Fibroblast of lung (primary cell): ENCODE measurements around the gene RCBTB1. TPM values are rescaled to one million over a fixed set of nuclear protein-coding genes. Genes with fewer than 3 reads are reported as not detected.

Experiments
- DNase-seq, 2 donors: peaks; one replicate each; pipeline versions ENCODE4 v3.0.0 to v3.0.0-alpha.2; 2010; ENCODE audit warnings: low read depth in 2 of 2
- H2AFZ ChIP-seq: 2 replicates; pipeline ENCODE4 v1.5.1; 2012; ENCODE audit warnings: low read length, control low read depth, inconsistent platforms
- H3K27ac ChIP-seq: 2 replicates; pipeline ENCODE4 v1.5.1; 2011; ENCODE audit warnings: low read length, control low read depth; ENCODE audit not compliant: insufficient read depth
- H3K27me3 ChIP-seq: 2 replicates; pipeline ENCODE4 v1.5.1; 2011; ENCODE audit warnings: mild to moderate bottlenecking, low read length; ENCODE audit not compliant: control insufficient read depth, insufficient read depth
- H3K36me3 ChIP-seq: 2 replicates; pipeline ENCODE4 v1.5.1; 2011; ENCODE audit warnings: low read length; ENCODE audit not compliant: control insufficient read depth, insufficient read depth
- H3K4me1 ChIP-seq: 2 replicates; pipeline ENCODE4 v1.5.1; 2011; ENCODE audit warnings: low read length; ENCODE audit not compliant: control insufficient read depth, insufficient read depth; ENCODE audit errors: extremely low read depth
- H3K4me2 ChIP-seq: 2 replicates; pipeline ENCODE4 v1.5.1; 2011; ENCODE audit warnings: low read length, control low read depth; ENCODE audit not compliant: insufficient read depth; ENCODE audit errors: extremely low read depth
- H3K4me3 ChIP-seq, 4 experiments: fragments of 200-600 bp in 1 of 4; sonication (generic) in 1 of 4; replicated peaks in 1 of 4; 2 replicates each; pipeline ENCODE4 v1.5.1; 2011 to 2016; ENCODE audit warnings: low read length in 4 of 4, low read depth in 3 of 4, mild to moderate bottlenecking in 3 of 4, control low read depth in 2 of 4, inconsistent platforms in 1 of 4, mixed read lengths in 1 of 4; ENCODE audit not compliant: insufficient read depth in 1 of 4; ENCODE audit errors: control extremely low read depth in 1 of 4
- H3K79me2 ChIP-seq: 2 replicates; pipeline ENCODE4 v1.5.1; 2012; ENCODE audit warnings: mild to moderate bottlenecking, low read length, inconsistent platforms; ENCODE audit not compliant: control insufficient read depth, insufficient read depth
- H3K9ac ChIP-seq: 2 replicates; pipeline ENCODE4 v1.5.1; 2011; ENCODE audit warnings: mild to moderate bottlenecking, low read length, control low read depth; ENCODE audit not compliant: insufficient read depth
- H3K9me3 ChIP-seq: 2 replicates; pipeline ENCODE4 v1.5.1; 2012; ENCODE audit warnings: low read depth, low read length; ENCODE audit not compliant: control insufficient read depth, insufficient read depth
- H4K20me1 ChIP-seq: 2 replicates; pipeline ENCODE4 v1.5.1; 2011; ENCODE audit warnings: low read length; ENCODE audit not compliant: control insufficient read depth, insufficient read depth; ENCODE audit errors: extremely low read depth
- CTCF ChIP-seq, 2 donors: IDR thresholded peaks in 1 of 2; conservative IDR thresholded peaks in 1 of 2; 1 replicate in 1 of 2; 2 replicates in 1 of 2; pipeline ENCODE4 v1.5.1; 2011 to 2012; ENCODE audit warnings: low read length in 2 of 2, control low read depth in 1 of 2, inconsistent platforms in 1 of 2, low read depth in 1 of 2, mild to moderate bottlenecking in 1 of 2
- EZH2 ChIP-seq: IDR thresholded peaks from 2 replicates; pipeline ENCODE4 v1.5.1; 2012; ENCODE audit warnings: low read length, control low read depth, mild to moderate bottlenecking; ENCODE audit errors: missing control alignments
- polyA plus RNA-seq, 2 donors: library from polyadenylated mRNA; depleted of rRNA in 1 of 2; stranded (reverse) in 1 of 2; unstranded in 1 of 2; fragments of >200 nt; gene quantifications; 2 replicates each; pipeline ENCODE4 v1.2.1, GENCODE V29; 2011 to 2012; ENCODE audit warnings: missing spikeins in 1 of 2
- total RNA-seq: library from RNA; depleted of rRNA; stranded (reverse); fragments of >200 nt; gene quantifications from 2 replicates; pipeline ENCODE4 v1.2.1, GENCODE V29; 2014

Gene RCBTB1
- total and polyA plus RNA-seq, 2 donors (not counting 1 experiment from before 2014, with no cell fraction given): 22.7 to 42.6 TPM

- Histone ChIP-seq H3K27me3 (no peaks in the 10 kb centered on the region), H2AFZ (no peak overlapping the region), H3K36me3 (peaks cover 2% of the 10 kb centered on the region), H3K4me2 (no peak overlapping the region), H3K9me3 (no peaks in the 10 kb centered on the region), H3K4me1 (no peaks in the 10 kb centered on the region), H3K79me2 (no peaks in the 10 kb centered on the region), H3K27ac (no peak overlapping the region), H3K4me3 (no peak overlapping the region), H3K9ac (no peak overlapping the region), H4K20me1 (no peaks in the 10 kb centered on the region)
- TF ChIP-seq CTCF (conservative IDR thresholded peaks at IDR 0.05 in 1 of 2, IDR thresholded peaks at IDR 0.05 in 1 of 2; ENCODE audit: low read depth in 1 of 2, low read length in 2 of 2): no peak
- TF ChIP-seq EZH2: no peak
- DNase-seq: no peak
These were observed 57.2 kb downstream of the RCBTB1 start for GRCh38 chr13:49528161-49528560.

DNA sequence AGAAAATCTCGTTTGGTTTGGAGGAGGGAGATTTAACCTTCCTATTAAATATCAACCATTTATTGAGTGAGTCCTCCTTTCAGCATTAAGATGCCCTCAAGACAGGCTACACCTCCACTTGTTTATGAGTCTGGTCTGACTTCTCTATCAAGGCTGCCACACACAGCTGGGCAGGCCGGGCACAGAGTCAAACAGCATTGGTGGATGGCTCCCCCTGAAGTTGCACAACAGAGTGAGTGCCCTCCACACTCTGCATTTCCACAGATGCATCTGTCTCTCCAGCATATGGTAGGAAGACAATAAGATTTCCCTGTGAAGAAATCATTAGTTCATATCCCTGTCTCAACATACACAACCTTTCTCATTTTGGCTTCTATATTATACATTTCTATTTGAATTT lies 58.2 kb downstream of the RCBTB1 start:
- no peak for DNase-seq

DNA sequence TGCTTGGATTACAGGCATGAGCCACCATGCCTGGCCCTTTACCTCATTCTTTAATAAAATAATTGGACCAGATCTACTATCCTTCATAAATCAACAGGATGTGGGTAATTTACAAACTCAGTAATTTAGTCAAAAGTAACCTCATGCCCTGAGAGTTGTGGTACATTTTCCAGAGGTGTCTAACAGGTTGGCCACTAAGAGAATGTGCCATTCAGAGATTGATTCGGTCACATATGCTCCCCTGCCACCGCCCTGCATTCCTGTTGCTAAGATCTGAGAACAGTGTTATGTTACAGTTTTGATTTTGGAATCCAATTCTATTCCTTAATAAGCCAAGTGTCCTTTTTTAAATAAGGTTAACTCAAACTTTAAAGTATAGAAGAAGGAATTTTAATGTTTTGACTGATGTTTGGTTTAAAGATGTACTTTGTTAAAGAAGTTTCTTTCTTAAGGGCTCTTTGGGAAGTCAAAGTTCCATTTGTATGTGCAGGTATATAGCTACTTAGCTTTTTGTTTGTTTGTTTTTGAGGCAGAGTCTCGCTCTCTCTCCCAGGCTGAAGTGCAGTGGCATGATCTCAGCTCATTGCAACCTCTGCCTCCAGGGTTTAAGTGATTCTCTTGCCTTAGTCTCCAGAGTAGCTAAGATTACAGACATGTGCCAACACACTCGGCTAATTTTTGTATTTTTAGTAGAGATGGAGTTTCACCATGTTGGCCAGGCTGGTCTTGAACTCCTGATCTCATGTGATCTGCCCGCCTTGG lies 60.4 kb downstream of the RCBTB1 start:
- Histone ChIP-seq H3K27ac (no peak overlapping the region), H2AFZ (no peak overlapping the region), H3K9me3 (no peaks in the 10 kb centered on the region), H3K9ac (no peak overlapping the region), H3K36me3 (peaks cover 7% of the 10 kb centered on the region), H3K4me3 (no peak overlapping the region), H3K79me2 (no peaks in the 10 kb centered on the region), H3K4me1 (no peaks in the 10 kb centered on the region), H3K4me2 (no peak overlapping the region), H4K20me1 (no peaks in the 10 kb centered on the region), H3K27me3 (no peaks in the 10 kb centered on the region)
- no peak for DNase-seq
- no peak for TF ChIP-seq CTCF (conservative IDR thresholded peaks at IDR 0.05 in 1 of 2, IDR thresholded peaks at IDR 0.05 in 1 of 2; ENCODE audit: low read depth in 1 of 2, low read length in 2 of 2)
- no peak for TF ChIP-seq EZH2

More for the DNA sequence above, 58.2 kb downstream of the RCBTB1 start:
- Histone ChIP-seq H3K36me3 (peaks cover 2% of the 10 kb centered on the region), H3K79me2 (no peaks in the 10 kb centered on the region), H3K9ac (no peak overlapping the region), H3K4me3 (no peak overlapping the region), H3K27ac (no peak overlapping the region), H3K27me3 (no peaks in the 10 kb centered on the region), H3K4me1 (no peaks in the 10 kb centered on the region), H4K20me1 (no peaks in the 10 kb centered on the region), H2AFZ (no peak overlapping the region), H3K9me3 (no peaks in the 10 kb centered on the region), H3K4me2 (no peak overlapping the region)
- TF ChIP-seq EZH2: no peak
- no peak for TF ChIP-seq CTCF (conservative IDR thresholded peaks at IDR 0.05 in 1 of 2, IDR thresholded peaks at IDR 0.05 in 1 of 2; ENCODE audit: low read depth in 1 of 2, low read length in 2 of 2)
